Fibroblast of villous mesenchyme (primary cell): ENCODE results near the gene ITPK1. TPM values are rescaled to one million over a fixed set of nuclear protein-coding genes. Genes with fewer than 3 reads are reported as not detected.
A peak's percentile ranks its signal among the peaks of the same experiment; 100 is the strongest.

Experiments used
- DNase-seq: peaks from one replicate; pipeline ENCODE4 v3.0.0-alpha.2; 2010; ENCODE audit warnings: low read depth
- H3K4me3 ChIP-seq: 2 replicates; pipeline ENCODE4 v1.5.1; 2011; ENCODE audit warnings: low read depth, mild to moderate bottlenecking, low read length
- CTCF ChIP-seq: IDR thresholded peaks from 2 replicates; pipeline ENCODE4 v1.5.1; 2012; ENCODE audit warnings: low read depth, mild to moderate bottlenecking, low read length; ENCODE audit not compliant: insufficient read depth
- total RNA-seq: library from RNA; depleted of rRNA; stranded (reverse); fragments of >200 nt; gene quantifications from 2 replicates; pipeline ENCODE4 v1.2.3, GENCODE V29; 2012

ITPK1 gene
- total RNA-seq, 1 donor, result 15.5 TPM

- H3K4me3 ChIP-seq, result no peak overlapping the region
- TF ChIP-seq CTCF, result no peak
- no peak for DNase-seq
Measured at GRCh38 chr14:92932448-92933395, 183.0 kb downstream of the ITPK1 start.

GRCh38 chr14:92931681-92932447 is 183.9 kb downstream of the ITPK1 start:
- no peak for TF ChIP-seq CTCF
- H3K4me3 ChIP-seq, result no peak overlapping the region
- no peak for DNase-seq

GRCh38 chr14:92930737-92931602 is 184.8 kb downstream of the ITPK1 start:
- TF ChIP-seq CTCF, result no peak
- no peak overlapping the region for H3K4me3 ChIP-seq
- DNase-seq, result peak; percentile 8

GRCh38 chr14:92929689-92930608 is 185.8 kb downstream of the ITPK1 start:
- no peak for DNase-seq
- no peak overlapping the region for H3K4me3 ChIP-seq
- no peak for TF ChIP-seq CTCF

GRCh38 chr14:92928961-92929688 is 186.6 kb downstream of the ITPK1 start:
- DNase-seq, result no peak
- no peak for TF ChIP-seq CTCF
- H3K4me3 ChIP-seq, result no peak overlapping the region
